T1000 (cell line): Measurements from ENCODE around the gene TMTC2.

ENCODE experiments used
- DNase-seq: peaks from one replicate; lab custom pipeline; 2025; ENCODE audit warnings: mixed read lengths; lab: John Stamatoyannopoulos, UW

TMTC2 gene

DNA sequence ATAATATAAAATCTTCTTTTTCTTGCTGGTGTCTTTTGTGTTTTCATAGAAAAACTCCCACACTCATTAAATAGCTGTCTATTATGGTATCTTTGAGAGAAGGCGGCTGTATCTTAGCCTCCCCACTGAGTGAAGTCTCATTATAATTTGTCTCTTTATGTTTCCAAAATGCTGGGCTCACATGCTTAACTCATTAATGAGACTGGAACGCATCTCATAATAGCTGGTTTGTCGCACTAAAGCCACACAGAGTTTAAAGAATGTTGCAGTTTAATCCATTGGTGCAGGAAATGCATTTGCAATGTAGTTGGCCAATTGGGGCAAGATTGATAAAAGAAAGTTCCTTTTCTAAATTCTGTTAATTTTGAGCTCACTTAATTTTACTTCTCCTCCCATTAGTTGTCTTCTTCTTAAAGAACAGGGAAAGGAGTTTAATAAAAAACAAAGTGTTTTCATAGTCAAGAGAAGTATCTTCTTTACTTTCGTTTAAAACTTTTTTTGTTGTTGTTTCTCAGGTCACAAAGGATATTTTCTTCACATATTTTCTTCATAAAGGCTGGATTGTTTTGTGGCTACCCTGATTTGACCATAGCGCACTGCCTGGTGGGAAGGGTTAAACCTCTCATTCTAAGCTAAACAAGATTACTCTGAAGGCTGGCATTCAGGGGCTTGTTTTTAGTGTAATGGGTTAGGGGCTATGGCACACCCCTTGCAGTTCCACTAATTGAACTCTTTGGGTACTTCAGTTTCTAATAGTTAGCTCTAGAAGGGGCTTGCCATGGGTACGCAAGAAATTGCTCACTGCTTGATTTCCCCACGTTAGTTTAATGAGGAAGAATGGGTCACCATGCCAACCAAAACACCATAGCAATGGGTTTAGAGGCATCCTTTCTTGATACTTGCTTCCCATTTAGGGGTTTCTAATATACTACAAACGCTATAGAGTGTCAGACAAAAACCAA lies 197.0 kb downstream of the TMTC2 start:
- no peak for DNase-seq

DNA sequence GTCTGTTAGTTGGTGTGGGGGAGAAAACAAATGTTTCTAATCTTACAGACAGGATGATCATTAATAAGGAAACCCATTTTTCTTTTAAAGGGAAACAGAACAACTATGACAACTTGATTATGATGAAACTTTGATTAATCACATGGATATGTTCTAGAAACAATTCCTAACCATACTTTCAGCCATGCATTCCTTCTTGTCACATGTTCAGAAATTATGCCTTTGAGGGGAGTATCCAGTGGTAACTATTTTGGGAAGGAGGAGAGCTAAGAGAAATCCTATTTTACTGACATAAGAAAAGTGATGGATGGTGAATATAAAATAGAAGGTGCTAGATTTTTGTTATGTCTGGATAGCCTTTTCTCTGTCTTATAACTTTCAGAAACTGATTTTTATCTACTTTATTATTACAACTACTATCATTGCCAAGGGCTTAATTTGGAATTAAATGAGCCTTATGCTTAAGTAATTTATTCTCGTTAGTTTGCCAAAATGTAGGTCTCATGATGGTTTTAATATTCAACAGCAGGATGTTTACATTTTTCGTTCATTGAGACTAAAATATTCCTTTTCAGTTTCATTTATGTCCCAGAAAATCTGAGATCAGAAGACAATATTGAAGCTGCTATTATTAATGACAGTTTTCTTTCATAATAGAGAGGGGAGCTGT lies 200.1 kb downstream of the TMTC2 start:
- no peak for DNase-seq

DNA sequence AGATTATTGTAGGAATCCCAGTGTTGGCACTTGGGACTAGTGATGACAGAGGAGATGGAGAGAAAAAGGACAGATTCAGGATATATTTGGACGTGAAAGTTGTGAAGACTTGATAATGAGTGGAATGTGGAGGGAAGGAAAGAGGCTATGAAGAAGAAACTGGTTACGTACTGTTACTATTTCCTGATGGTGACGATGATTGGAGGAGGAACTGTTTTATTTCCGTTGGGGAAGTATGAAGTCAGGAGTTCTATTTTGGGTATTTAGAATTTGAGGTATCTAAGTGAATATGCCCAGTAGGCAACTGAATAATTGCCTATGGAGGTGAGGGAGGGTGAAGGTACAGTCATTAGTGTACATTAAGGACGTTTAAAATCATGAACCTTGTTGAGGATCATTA lies 207.2 kb downstream of the TMTC2 start:
- DNase-seq: no peak

DNA sequence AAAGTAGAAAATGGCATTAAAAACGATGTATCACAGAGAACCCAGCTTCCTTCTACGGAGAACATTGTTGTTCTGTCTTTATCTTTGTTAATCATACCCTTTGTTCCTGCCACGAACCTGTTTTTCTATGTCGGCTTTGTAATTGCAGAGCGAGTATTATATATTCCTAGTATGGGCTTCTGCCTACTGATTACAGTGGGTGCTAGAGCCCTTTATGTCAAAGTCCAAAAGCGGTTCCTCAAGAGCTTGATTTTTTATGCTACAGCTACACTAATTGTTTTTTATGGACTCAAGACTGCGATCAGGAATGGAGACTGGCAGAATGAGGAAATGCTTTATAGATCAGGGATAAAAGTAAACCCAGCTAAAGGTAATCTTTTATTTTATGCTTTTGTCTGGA lies 209.6 kb downstream of the TMTC2 start:
- DNase-seq: no peak

DNA sequence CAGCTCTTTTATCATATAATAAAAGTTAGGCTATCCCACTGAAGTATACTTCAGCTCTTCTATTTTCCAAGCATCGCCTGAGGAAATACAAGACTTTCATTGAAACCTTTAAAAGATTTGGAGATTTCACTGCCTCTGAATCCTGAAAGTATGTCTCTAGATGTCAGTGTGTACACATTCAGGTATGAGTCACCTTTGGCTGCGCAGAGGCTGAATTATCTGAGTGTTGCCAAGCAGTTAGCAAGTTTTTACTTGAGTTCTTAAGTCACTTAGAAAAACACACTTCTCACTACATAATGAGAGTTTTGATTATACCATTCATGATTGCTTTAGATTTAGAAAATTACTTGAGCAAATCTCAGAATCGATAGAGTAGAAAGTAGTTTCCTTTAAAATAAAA lies 210.3 kb downstream of the TMTC2 start:
- DNase-seq: no peak

DNA sequence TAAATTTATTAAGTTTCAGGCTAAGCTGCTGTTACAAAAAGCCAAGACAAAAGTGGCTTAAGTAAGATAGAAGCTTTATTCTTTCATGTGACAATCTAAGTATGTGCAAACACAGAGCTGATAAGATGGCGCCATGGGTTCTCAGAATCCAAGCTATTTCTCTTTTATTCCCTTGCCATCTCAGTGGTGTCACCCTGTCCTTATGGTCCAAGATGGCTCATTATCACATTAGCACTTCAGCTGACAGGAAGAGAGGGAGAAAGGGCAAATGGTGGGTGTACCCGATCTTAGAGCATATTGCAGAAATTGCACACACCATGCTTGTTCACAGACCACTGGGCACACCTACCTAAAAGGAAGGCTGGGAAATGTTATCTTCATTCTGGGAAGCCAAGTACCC lies 211.7 kb downstream of the TMTC2 start:
- DNase-seq: no peak

DNA sequence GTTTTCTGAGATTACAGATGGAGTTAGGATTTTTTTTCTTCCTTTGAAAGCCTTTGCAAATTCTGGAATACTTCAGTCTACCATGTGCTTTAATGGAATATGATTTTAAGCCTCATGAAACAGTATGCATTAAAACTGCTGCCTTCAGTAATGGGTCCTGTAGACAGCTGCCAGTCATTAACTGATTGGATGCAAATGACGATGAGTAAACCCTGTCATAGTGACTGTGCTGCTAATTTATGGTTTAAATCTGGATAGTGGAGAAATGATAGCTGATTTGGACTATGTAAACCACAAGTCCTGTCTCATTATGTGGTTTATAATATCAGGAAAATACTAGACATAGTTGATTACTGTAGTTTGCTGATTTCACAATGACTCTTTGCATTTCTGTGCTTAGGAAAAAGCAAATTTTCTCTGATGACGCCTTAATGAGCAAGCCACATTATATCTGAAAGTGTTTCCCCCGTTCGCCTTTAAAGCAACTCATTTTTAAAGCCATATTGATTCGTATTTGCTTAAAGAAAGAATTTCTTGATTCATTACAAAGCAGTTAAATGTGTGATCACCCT lies 217.6 kb downstream of the TMTC2 start:
- DNase-seq: no peak

DNA sequence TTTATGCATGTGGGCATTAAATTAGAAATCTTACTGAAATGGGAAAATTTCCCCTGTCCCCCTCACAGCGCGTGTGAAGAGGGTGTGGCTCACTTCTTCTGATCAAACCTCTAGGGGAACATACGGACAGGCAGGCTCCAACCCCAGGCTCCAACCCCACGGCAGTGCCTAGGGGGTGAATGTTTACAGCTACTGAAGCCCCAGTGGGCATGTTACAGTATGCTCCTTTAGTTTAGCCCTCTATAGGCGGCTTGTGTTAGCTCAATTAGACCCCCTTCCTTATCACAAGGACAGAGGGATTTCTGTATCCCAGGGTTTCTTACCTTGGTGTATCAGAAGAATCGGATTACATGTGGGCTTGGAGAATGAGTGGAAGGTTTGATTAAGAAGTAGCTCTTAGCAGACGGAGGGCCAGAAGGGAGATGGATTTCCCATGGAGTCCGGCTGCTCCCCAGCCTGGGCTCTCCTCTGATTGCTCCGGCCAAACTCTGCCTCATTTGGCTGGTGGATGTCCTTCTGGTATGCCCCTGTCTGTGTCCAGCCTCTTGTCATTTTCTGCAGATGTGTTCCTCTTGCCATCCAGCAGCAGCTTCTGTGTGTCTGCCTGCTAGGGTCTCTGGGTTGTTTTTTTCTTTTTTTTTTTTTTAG lies 223.7 kb downstream of the TMTC2 start:
- DNase-seq: no peak

DNA sequence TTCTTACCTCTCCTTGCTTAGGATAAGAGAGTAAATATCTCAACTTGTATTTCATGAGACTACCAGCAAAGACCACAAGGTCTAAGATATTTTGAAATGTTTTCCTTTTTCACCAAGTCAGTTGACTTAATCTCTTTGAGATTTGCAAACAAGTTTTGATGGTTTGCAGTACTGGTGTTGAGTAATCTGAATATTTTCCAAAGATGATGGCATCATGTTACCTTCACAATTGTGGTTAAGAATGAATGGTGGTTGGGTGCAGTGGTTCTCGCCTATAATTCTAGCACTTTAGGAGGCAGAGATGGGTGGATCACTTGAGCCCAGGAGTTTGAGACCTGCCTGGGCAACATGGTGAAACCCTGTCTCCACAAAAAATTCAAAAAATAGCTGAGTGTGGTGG lies 225.7 kb downstream of the TMTC2 start:
- DNase-seq: no peak

DNA sequence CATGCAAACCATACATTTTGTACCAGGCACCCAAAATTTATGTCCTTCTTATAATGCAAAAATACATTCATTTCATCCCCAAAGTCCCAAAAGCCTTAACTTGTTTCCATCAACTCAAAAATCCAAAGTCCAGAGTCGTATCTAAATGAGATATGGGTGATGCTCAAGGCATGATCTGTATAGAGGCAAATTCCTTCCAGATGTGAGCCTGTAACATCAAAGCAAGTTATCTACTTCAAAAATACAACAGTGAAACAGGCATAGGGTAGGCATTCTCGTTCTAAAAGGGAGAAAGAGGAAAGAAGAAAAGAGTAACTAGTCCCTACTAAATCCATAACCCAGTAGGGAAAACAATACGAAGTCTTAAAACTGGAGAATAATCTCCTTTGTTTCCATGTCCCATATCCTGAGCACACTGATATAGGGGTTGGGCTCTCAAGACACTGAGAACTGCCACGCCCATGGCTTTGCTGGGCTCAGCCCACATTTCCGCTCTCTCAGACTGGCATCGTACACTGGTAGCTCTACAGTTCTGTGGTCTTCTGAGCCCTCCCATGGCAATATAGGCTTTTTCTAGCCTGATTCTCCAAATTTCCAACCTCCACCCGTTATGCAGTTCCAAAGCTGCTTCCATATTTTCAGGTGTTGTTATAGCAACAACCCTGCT lies 232.8 kb downstream of the TMTC2 start:
- DNase-seq: no peak

DNA sequence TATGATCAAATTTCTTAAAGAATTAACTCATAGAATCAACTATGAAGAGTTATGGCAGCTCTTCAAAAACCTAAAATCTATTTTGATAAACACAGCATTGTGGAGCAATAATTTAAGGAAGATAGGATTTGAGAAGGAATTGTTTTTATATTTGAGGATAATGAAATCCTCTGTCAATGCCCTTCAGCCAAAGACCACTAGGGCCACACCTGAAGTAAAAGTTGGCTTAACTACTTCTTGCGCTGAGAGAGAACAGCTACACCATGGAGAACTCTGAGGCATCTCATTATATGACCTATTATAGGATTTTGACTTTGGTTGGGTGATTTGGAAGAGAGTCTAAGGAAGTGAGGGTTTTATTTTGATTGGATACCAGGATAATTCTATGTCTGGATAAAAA lies 237.2 kb downstream of the TMTC2 start:
- DNase-seq: no peak

DNA sequence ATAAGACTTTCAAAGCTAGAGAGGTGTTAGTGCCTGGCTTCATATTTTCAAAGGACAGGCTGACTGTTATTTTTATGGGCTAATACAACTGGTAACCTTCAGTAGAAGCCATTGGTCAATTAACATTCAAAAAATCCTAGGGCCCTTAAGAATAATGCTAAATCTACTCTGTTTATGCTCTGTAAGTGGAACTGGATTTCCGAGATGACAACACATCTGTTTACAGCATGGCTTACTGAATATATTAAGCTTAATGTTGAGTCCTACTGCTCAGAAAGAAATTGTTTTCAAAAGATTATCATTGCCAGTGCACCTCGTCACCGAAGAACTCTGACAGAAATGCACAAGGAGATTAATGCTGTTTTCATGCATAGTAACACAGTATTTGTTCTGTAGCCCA lies 239.9 kb downstream of the TMTC2 start:
- DNase-seq: no peak

DNA sequence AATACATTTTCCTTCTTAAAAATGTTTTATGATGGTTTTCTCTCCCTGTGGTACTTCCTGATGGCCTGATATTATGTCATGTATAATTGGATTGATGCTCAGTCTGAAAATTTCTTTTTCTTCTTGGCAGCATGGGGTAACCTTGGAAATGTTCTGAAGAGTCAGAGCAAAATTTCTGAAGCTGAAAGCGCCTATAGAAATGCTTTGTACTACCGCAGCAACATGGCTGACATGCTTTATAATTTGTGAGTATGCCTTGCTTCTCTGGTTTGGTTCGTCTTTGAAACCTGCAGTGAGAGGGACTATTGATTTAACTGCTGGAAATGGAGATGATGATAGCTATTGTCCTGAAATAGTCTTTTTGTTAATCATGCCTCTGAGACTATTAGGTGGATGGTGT lies 243.6 kb downstream of the TMTC2 start:
- no peak for DNase-seq

DNA sequence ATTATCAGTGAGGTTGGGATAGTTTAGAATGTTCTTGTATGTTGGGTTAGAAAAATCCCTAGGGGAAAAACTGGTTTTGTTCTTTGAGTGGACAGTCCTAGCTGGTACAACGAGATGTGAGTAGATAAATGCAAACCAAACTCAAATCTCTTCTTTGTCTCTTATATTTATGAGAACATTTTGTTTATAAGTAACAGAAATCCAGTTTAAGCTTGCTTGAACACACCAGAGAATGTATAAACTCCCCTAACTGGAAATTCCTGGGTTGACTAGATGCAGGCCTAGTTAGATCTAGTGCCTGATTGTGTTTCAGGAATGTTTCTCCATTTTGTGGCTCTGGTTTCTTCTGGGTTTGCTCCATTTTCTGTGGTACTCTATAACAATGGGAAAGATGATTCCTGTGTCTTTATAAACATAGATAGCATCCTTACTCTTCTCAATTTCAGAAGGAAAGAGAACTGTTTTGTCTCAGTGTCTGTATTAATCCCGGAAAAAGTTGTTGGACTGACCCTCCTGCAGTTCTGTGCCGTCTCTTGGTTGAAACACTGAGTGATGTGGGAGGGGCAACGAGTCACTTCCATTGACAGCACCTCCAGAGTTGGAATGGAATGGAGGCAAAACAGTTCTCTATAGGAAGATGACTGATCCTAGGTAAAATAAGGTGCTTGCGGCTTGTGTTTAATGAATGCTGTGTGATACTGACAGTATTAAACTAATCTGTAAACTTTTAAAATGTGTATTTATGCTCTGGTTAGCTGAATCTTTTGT lies 244.8 kb downstream of the TMTC2 start:
- DNase-seq: no peak

DNA sequence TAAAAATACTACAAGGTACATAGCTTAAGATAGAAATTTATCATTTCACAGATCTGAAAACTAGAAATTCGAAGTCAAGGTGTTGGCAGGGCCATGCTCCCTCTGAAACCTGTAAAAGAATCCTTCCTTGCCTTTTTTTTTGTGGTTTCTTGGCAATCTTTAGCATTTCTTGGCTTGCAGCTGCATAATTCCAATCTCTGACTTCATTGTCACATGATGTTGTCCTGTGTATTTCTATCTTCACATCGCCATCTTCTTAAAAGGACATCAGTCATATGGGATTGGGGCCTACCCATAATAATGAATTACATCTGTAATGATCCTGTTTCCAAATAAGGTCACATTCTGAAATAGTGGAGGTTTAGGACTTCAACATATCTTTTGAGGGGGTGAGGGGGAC lies 250.4 kb downstream of the TMTC2 start:
- no peak for DNase-seq

DNA sequence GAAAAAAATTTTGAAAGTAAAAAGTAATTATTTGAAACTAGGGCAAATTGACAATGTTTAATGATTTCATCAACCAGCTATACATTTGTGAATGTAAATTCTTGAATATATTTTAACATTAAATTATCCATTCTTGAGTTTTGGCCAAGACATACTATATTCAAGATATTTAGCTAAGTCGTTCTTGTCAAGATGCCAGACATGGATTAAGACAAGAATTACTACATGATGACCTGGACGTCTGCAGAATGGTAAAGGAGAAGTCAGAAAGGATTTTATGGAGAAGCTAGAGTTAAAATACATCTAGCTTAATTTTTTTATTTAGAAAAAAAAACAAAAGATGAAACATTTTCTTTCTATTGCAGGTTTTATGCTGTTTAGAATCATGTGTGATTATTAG lies 255.8 kb downstream of the TMTC2 start:
- DNase-seq: no peak

DNA sequence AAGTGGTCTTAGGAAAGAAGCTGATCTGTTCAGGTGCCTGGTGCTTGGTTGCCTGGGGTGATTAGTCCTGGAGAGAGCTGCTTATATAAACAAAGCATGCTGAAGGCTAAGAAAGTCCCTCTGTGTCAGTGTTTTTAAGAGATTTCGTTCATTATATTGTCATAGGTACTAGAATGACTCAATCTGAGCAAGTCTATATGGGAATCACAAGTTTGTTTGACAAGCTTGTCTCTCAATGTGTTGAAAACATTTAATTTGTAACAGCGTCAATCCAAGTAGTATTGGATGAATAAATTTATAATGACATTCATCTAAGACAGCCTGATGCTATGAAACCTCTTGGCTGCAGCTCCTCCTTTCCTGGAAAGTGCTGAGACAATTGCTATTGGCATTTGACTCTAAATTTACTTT lies 256.3 kb downstream of the TMTC2 start:
- DNase-seq: no peak

DNA sequence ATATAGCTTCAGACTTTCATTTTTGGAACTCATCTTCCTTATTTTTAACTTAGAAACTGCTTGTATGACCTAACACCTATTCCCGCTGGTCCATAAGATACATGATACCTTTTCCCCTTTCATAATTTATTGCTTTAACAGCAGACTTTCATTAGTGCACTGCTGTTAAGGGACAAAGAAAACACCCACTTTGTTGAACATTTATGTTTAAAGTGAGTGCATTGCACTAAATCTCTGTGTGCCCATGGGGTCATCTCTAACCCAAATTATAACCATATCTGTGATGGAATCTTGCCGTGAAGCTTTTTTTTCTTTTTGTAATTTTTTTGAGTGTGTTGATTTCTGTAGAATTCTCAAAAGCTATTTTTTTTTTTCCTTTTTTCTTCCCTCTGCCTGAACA lies 261.8 kb downstream of the TMTC2 start:
- no peak for DNase-seq

DNA sequence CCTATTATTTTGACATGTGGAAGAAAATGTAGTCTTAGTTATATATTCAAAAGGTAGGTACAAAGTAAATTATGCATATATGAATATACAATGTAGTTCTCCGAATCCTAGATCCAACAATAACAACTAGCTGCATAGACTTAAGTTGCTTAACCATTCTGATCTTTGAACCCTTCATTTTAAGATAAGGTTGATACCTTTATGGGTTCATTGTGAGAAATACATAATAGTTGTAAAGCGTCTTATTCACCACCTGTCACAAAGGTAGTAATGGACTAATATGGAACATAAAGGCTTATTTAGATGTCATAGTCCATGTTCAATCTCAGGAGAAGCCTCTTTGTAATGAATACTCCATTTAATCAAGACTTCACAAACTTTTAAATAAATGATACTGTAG lies 263.6 kb downstream of the TMTC2 start:
- no peak for DNase-seq

DNA sequence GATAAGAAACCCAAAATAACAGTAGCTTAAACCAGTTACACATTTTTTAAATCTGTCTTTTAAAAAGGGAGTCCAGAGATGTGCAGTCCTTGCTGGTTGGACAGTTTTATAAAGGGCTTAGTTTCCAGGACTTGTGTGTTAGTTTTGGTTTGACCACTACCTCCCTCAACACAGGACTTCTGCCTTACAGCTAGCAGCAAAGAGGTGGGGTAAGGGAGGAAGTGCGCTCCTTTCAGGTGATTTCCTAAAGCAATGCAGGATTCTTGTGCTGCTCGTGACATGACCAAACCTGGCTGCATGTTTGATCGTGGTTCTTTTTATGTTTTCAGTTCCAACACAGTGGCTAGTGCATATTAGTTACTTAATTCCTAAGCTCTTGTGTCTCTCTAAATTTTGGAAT lies 266.2 kb downstream of the TMTC2 start:
- DNase-seq: no peak

DNA sequence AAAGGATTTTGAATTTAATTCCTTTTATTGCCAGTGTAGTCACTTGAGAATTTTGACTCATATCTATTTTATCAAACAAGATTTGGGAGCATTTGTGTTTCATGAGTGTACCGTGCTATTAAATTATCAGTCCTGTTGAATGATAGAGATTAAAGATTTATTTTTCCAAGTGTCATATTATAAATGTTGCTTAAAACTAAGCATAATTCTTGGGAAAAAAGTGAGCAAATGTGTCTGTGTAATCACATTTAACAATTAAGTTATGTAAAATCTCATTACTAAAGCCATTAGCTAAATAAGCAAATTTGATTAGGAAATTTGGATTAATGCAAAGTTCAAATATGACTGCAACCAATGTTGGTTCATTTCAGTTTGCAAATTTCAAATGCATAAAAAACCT lies 266.7 kb downstream of the TMTC2 start:
- no peak for DNase-seq
